Measurements from ENCODE around the gene ETFA.

Gene ETFA

GRCh38 chr15:76274821-76275220, 36.4 kb downstream of the ETFA start:
- no peaks in the 10 kb centered on the region for H3K4me1 ChIP-seq (ENCODE audit: control insufficient read depth, insufficient read depth, low read length)
- POLR2A ChIA-PET: no interaction called here
- no peaks in the 10 kb centered on the region for H3K9me3 ChIP-seq (ENCODE audit: control insufficient read depth, insufficient read depth, low read depth, low read length)
- no peak for TF ChIP-seq SP3 (tag by site-specific recombination; IDR thresholded peaks at IDR 0.05)
- no peak for TF ChIP-seq ZBTB20 (tag by site-specific recombination; IDR thresholded peaks at IDR 0.05)
- no peak for TF ChIP-seq ZNF768 (tag by site-specific recombination; IDR thresholded peaks at IDR 0.05)
- no peak for TF ChIP-seq ZNF24 (tag by site-specific recombination; IDR thresholded peaks at IDR 0.05)
- no peak for TF ChIP-seq ZFP41 (tag by site-specific recombination; IDR thresholded peaks at IDR 0.05; ENCODE audit: borderline replicate concordance)
- no peak for TF ChIP-seq TCF7L2 (IDR thresholded peaks at IDR 0.05; ENCODE audit: borderline replicate concordance, low read depth, low read length)
- no peak for TF ChIP-seq SALL2 (tag by site-specific recombination; IDR thresholded peaks at IDR 0.05; ENCODE audit: borderline replicate concordance)
- TF ChIP-seq, protein P1, sequence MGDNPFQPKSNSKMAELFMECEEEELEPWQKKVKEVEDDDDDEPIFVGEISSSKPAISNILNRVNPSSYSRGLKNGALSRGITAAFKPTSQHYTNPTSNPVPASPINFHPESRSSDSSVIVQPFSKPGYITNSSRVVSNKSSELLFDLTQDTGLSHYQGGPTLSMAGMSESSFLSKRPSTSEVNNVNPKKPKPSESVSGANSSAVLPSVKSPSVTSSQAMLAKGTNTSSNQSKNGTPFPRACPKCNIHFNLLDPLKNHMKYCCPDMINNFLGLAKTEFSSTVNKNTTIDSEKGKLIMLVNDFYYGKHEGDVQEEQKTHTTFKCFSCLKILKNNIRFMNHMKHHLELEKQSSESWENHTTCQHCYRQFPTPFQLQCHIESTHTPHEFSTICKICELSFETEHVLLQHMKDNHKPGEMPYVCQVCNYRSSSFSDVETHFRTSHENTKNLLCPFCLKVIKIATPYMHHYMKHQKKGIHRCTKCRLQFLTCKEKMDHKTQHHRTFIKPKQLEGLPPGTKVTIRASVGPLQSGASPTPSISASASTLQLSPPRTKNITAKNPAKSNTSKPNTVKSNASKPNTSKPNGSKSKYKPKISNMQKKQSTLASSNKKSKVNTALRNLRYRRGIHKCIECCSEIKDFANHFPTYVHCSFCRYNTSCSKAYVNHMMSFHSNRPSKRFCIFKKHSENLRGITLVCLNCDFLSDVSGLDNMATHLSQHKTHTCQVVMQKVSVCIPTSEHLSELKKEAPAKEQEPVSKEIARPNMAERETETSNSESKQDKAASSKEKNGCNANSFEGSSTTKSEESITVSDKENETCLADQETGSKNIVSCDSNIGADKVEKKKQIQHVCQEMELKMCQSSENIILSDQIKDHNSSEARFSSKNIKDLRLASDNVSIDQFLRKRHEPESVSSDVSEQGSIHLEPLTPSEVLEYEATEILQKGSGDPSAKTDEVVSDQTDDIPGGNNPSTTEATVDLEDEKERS (tag by site-specific recombination; IDR thresholded peaks at IDR 0.05): no peak
- TF ChIP-seq ZSCAN23 (tag by site-specific recombination; IDR thresholded peaks at IDR 0.05): no peak
- TF ChIP-seq BCL11B (tag by site-specific recombination; IDR thresholded peaks at IDR 0.05; ENCODE audit: low read depth): no peak
- TF ChIP-seq WT1 (tag by site-specific recombination; IDR thresholded peaks at IDR 0.05): no peak
- no peak overlapping the region for H3K4me3 ChIP-seq (ENCODE audit: low read depth, low read length)
- CTCF ChIA-PET: no interaction called here
- no peak overlapping the region for H3K27ac ChIP-seq (ENCODE audit: extremely low read depth, low read depth, low read length)
- H3K36me3 ChIP-seq (ENCODE audit: control insufficient read depth in 2 of 2, insufficient read depth in 1 of 2, low read length in 2 of 2): peaks cover 66 to 76% of the 10 kb centered on the region in 2 experiments

- Histone ChIP-seq H3K9me3 (ENCODE audit: control insufficient read depth, insufficient read depth, low read depth, low read length) (no peaks in the 10 kb centered on the region), H3K4me3 (ENCODE audit: low read depth, low read length) (no peak overlapping the region), H3K4me1 (ENCODE audit: control insufficient read depth, insufficient read depth, low read length) (no peaks in the 10 kb centered on the region), H3K27ac (ENCODE audit: extremely low read depth, low read depth, low read length) (no peak overlapping the region), H3K36me3 (ENCODE audit: control insufficient read depth in 2 of 2, insufficient read depth in 1 of 2, low read length in 2 of 2) (peaks cover 63 to 76% of the 10 kb centered on the region in 2 experiments)
- ChIA-PET POLR2A (no interaction called here), CTCF (no interaction called here)
- TF ChIP-seq ZNF449 (tag by site-specific recombination; IDR thresholded peaks at IDR 0.05) (no peak), ZNF239 (tag by site-specific recombination; IDR thresholded peaks at IDR 0.05) (no peak), TRIM28 (IDR thresholded peaks at IDR 0.05; ENCODE audit: borderline replicate concordance, low read length) (no peak), ZNF426 (tag by site-specific recombination; IDR thresholded peaks at IDR 0.05) (no peak), ZBTB44 (tag by site-specific recombination; IDR thresholded peaks at IDR 0.05) (0 out of 2 replicates have a peak, but pooled peaks have one; percentile 48), ZNF155 (tag by site-specific recombination; IDR thresholded peaks at IDR 0.05) (no peak), ZBTB21 (tag by site-specific recombination; IDR thresholded peaks at IDR 0.05) (no peak), ZNF280C (tag by site-specific recombination; IDR thresholded peaks at IDR 0.05) (no peak), ZSCAN30 (tag by site-specific recombination; IDR thresholded peaks at IDR 0.05) (no peak), ZFP3 (tag by site-specific recombination; IDR thresholded peaks at IDR 0.05; ENCODE audit: low read depth) (no peak), SCRT1 (tag by site-specific recombination; IDR thresholded peaks at IDR 0.05; ENCODE audit: borderline replicate concordance) (no peak)
- TF ChIP-seq, protein P2, sequence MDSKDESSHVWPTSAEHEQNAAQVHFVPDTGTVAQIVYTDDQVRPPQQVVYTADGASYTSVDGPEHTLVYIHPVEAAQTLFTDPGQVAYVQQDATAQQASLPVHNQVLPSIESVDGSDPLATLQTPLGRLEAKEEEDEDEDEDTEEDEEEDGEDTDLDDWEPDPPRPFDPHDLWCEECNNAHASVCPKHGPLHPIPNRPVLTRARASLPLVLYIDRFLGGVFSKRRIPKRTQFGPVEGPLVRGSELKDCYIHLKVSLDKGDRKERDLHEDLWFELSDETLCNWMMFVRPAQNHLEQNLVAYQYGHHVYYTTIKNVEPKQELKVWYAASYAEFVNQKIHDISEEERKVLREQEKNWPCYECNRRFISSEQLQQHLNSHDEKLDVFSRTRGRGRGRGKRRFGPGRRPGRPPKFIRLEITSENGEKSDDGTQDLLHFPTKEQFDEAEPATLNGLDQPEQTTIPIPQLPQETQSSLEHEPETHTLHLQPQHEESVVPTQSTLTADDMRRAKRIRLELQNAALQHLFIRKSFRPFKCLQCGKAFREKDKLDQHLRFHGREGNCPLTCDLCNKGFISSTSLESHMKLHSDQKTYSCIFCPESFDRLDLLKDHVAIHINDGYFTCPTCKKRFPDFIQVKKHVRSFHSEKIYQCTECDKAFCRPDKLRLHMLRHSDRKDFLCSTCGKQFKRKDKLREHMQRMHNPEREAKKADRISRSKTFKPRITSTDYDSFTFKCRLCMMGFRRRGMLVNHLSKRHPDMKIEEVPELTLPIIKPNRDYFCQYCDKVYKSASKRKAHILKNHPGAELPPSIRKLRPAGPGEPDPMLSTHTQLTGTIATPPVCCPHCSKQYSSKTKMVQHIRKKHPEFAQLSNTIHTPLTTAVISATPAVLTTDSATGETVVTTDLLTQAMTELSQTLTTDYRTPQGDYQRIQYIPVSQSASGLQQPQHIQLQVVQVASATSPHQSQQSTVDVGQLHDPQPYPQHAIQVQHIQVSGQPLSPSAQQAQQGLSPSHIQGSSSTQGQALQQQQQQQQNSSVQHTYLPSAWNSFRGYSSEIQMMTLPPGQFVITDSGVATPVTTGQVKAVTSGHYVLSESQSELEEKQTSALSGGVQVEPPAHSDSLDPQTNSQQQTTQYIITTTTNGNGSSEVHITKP (tag by site-specific recombination; IDR thresholded peaks at IDR 0.05): peak; percentile 35; the same call in 1 of the 2 replicates
Measured at GRCh38 chr15:76274226-76274625, 37.0 kb downstream of the ETFA start.

Measured in HEK293 (cell line).